Stomach (tissue), 4 donors: ENCODE measurements around the gene IGF1R.

Experiments
- POLR2AphosphoS5 ChIP-seq, 3 donors: sonication (generic); formaldehyde crosslinking; IDR thresholded peaks; one replicate each; pipeline ENCODE4 v1.6.1; 2016; ENCODE audit warnings: antibody characterized with exemption in 3 of 3
- TF ChIP-seq, protein P1 (sequence below), 7 experiments: fragments of 450-650 bp in 4 of 7; fragments of 200-600 bp in 3 of 7; sonication (generic) in 3 of 7; IDR thresholded peaks; one replicate each; pipeline ENCODE4 v1.5.1; 2016 to 2019; ENCODE audit warnings: antibody characterized with exemption in 7 of 7, control low read depth in 2 of 7, mild to moderate bottlenecking in 1 of 7

DNA sequence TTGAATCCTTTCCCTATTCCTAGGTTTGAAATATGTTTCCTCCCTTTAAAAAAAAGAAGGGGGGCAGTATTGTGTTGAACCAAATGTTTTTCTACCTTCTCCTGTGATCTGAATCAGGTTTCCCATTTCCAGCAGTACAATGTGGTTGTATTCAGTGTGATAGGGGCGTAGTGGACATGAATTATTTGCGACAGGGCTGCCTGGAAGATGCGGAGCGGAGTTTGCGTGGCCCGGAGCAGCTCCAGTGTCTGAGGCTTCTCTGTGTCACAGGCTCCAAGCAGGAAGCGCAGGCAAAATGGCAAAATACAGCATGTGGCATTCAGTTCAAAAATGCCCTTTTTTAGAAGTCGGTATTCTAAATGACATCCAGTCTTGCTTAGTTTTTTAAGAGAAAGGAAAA, 204.8 kb downstream of the IGF1R start:
- TF ChIP-seq, protein P1, sequence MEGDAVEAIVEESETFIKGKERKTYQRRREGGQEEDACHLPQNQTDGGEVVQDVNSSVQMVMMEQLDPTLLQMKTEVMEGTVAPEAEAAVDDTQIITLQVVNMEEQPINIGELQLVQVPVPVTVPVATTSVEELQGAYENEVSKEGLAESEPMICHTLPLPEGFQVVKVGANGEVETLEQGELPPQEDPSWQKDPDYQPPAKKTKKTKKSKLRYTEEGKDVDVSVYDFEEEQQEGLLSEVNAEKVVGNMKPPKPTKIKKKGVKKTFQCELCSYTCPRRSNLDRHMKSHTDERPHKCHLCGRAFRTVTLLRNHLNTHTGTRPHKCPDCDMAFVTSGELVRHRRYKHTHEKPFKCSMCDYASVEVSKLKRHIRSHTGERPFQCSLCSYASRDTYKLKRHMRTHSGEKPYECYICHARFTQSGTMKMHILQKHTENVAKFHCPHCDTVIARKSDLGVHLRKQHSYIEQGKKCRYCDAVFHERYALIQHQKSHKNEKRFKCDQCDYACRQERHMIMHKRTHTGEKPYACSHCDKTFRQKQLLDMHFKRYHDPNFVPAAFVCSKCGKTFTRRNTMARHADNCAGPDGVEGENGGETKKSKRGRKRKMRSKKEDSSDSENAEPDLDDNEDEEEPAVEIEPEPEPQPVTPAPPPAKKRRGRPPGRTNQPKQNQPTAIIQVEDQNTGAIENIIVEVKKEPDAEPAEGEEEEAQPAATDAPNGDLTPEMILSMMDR (IDR thresholded peaks at IDR 0.05): no peak
- peak; percentile 73 to 93 (median 81) for TF ChIP-seq POLR2AphosphoS5 (IDR thresholded peaks at IDR 0.05)
